B cell (primary cell): ENCODE results near the gene HOXC4. TPM values are rescaled to one million over a fixed set of nuclear protein-coding genes. Genes with fewer than 3 reads are reported as not detected.
A peak's percentile ranks its signal among the peaks of the same experiment; 100 is the strongest.

Source experiments
- ATAC-seq: fragments of 200-7000 bp; cut with Tn5 transposase; one replicate; pipeline ENCODE4 v1.10.0; 2021; ENCODE audit warnings: low read depth, mild to moderate bottlenecking, moderate number of reproducible peaks, moderate library complexity
- CTCF ChIA-PET: fragments of 350-600 bp; sonication (Branson Sonifier 250); formaldehyde crosslinking; loops from one replicate; lab custom pipeline; 2021; ENCODE audit warnings: antibody characterized with exemption, inconsistent platforms; lab: Charles Lee
- POLR2A ChIA-PET: fragments of 350-600 bp; sonication (Branson Sonifier 250); formaldehyde crosslinking; loops from one replicate; lab custom pipeline; 2021; ENCODE audit warnings: antibody characterized with exemption; lab: Charles Lee
- DNase-seq: peaks from one replicate; pipeline ENCODE4 v3.0.0; 2013
- H2AFZ ChIP-seq: 2 replicates; pipeline ENCODE4 v1.6.1; 2012; ENCODE audit warnings: mild to moderate bottlenecking, low read depth, low read length; ENCODE audit not compliant: insufficient read depth, poor library complexity, severe bottlenecking
- H3K27ac ChIP-seq, 2 donors: 1 replicate in 1 of 2; 2 replicates in 1 of 2; pipeline ENCODE4 v1.5.1; 2012 to 2013; ENCODE audit warnings: low read length in 2 of 2, mild to moderate bottlenecking in 2 of 2, moderate library complexity in 1 of 2
- H3K27me3 ChIP-seq, 4 experiments: fragments of 200-600 bp in 1 of 4; sonication (generic) in 1 of 4; replicated peaks in 1 of 4; 1 replicate in 2 of 4; 2 replicates in 2 of 4; pipeline versions ENCODE4 v1.6.1 to v1.7.0; 2013 to 2016; ENCODE audit warnings: low read length in 3 of 4, mild to moderate bottlenecking in 2 of 4, mixed read lengths in 1 of 4, moderate library complexity in 1 of 4; ENCODE audit not compliant: insufficient read depth in 4 of 4, control insufficient read depth in 3 of 4; ENCODE audit errors: control extremely low read depth in 1 of 4
- H3K36me3 ChIP-seq, 2 experiments: replicated peaks in 1 of 2; 1 replicate in 1 of 2; 2 replicates in 1 of 2; pipeline versions ENCODE4 v1.6.1 to v1.7.1; 2013; ENCODE audit warnings: low read length in 1 of 2; ENCODE audit not compliant: insufficient read depth in 2 of 2, control insufficient read depth in 1 of 2; ENCODE audit errors: control extremely low read depth in 1 of 2, extremely low read depth in 1 of 2
- H3K4me1 ChIP-seq, 2 donors: fragments of 200-600 bp in 1 of 2; sonication (generic) in 1 of 2; 1 replicate in 1 of 2; 2 replicates in 1 of 2; pipeline versions ENCODE4 v1.5.1 to v1.6.1; 2013 to 2017; ENCODE audit warnings: low read length in 2 of 2; ENCODE audit not compliant: control insufficient read depth in 2 of 2, insufficient read depth in 2 of 2
- H3K4me2 ChIP-seq: replicated peaks from 2 replicates; pipeline ENCODE3; 2012; ENCODE audit warnings: mild to moderate bottlenecking, low read depth, low read length; ENCODE audit not compliant: poor library complexity, severe bottlenecking
- H3K4me3 ChIP-seq, 5 experiments: fragments of 200-600 bp in 1 of 5; sonication (generic) in 1 of 5; 1 replicate in 3 of 5; 2 replicates in 2 of 5; pipeline versions ENCODE4 v1.5.1 to v1.7.0; 2011 to 2016; ENCODE audit warnings: low read length in 4 of 5, mild to moderate bottlenecking in 4 of 5, low read depth in 2 of 5, control low read depth in 1 of 5, moderate library complexity in 1 of 5; ENCODE audit not compliant: insufficient read depth in 1 of 5; ENCODE audit errors: control extremely low read depth in 1 of 5, extremely low read depth in 1 of 5
- H3K79me2 ChIP-seq: fragments of 200-600 bp; sonication (generic); one replicate; pipeline ENCODE4 v1.6.0; 2016; ENCODE audit warnings: low read length; ENCODE audit not compliant: control insufficient read depth, insufficient read depth
- H3K9ac ChIP-seq: fragments of 200-600 bp; sonication (generic); 2 replicates; pipeline ENCODE4 v1.6.1; 2017; ENCODE audit warnings: mild to moderate bottlenecking, low read length, moderate library complexity
- H3K9me3 ChIP-seq, 3 donors: one replicate each; pipeline versions ENCODE4 v1.6.1 to v1.7.1; 2013; ENCODE audit warnings: low read length in 2 of 3; ENCODE audit not compliant: control insufficient read depth in 2 of 3, insufficient read depth in 1 of 3; ENCODE audit errors: control extremely low read depth in 1 of 3
- H4K20me1 ChIP-seq: 2 replicates; pipeline ENCODE4 v1.6.0; 2012; ENCODE audit warnings: mild to moderate bottlenecking, low read length; ENCODE audit not compliant: insufficient read depth, control insufficient read depth, poor library complexity, severe bottlenecking
- H3K27ac Mint-ChIP-seq: one replicate; pipeline ENCODE4 v1.8.0; 2021; ENCODE audit warnings: mixed read lengths
- H3K27me3 Mint-ChIP-seq: one replicate; pipeline ENCODE4 v1.8.0; 2021; ENCODE audit warnings: mixed read lengths
- H3K4me1 Mint-ChIP-seq: one replicate; pipeline ENCODE4 v1.8.0; 2021; ENCODE audit warnings: mixed read lengths
- H3K4me3 Mint-ChIP-seq: one replicate; pipeline ENCODE4 v1.8.0; 2021; ENCODE audit warnings: mixed read lengths
- H3K9me3 Mint-ChIP-seq: one replicate; pipeline ENCODE4 v1.8.0; 2022; ENCODE audit warnings: mixed read lengths; ENCODE audit not compliant: insufficient read depth
- EZH2 ChIP-seq: IDR thresholded peaks from 2 replicates; pipeline ENCODE4 v1.6.1; 2012; ENCODE audit warnings: borderline replicate concordance, low read depth, mild to moderate bottlenecking, moderate library complexity, low read length; ENCODE audit not compliant: insufficient read depth, poor library complexity, severe bottlenecking
- WGBS: methylation state at CpG from one replicate; pipeline ENCODE4 v1.1.5; 2013; ENCODE audit warnings: missing lambda C conversion rate; ENCODE audit not compliant: insufficient coverage; 5-methylcytosine and 5-hydroxymethylcytosine counted together
- intact Hi-C: fragments of 100-400 bp; cut with micrococcal nuclease; formaldehyde crosslinking; loops from one replicate; pipeline ENCODE4 v1.10.0; 2022
- polyA plus RNA-seq: library from polyadenylated mRNA; depleted of rRNA; stranded (reverse); fragments of >200 nt; gene quantifications from 2 replicates; pipeline ENCODE4 v1.2.3, GENCODE V29; 2012
- total RNA-seq, 2 donors: library from RNA; stranded (reverse); fragments of 120-200 nt in 1 of 2; gene quantifications; 1 replicate in 1 of 2; 2 replicates in 1 of 2; pipeline versions ENCODE4 v1.2.3 to v1.2.4, GENCODE V29; 2013 to 2022
- TF ChIP-seq, protein P1 (sequence below): fragments of 200-600 bp; IDR thresholded peaks from one replicate; pipeline ENCODE4 v1.8.0; 2022; ENCODE audit warnings: antibody characterized with exemption, mild to moderate bottlenecking

HOXC4 gene
- total and polyA plus RNA-seq, 2 donors (not counting 1 experiment from before 2014, with no cell fraction given): 4.3 to 6.5 TPM

DNA sequence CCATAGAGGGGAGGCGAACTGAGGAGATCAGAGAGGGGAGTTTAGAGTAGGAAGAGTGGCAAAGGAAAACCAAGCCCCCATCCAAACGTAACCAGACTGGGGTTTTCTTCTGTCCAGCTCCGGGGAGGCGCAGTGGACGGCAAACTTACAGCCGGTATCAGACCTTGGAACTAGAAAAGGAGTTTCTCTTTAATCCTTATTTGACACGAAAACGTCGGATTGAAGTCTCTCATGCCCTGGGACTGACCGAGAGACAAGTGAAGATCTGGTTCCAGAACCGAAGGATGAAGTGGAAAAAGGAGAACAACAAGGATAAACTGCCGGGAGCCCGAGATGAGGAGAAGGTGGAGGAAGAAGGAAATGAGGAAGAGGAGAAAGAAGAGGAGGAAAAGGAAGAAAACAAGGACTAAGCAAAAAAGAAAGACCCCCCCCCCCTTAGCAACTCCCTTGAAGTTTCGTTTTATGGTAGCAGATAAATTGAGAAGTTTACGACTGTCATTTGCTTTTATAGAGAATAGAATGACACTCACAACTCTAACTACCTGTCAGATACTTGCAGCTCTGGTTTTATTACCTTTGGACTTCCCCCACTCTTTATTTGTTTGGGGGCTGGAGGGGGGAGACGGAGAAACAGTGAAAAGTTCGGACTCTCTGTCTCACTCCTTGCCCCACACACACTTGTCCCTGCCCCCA, 42.5 kb upstream of the HOXC4 start:
- DNase-seq: no peak
- Histone ChIP-seq H3K4me3 (no peak overlapping the region), H3K4me1 (peaks cover 28 to 59% of the 10 kb centered on the region in 2 donors), H2AFZ (no peak overlapping the region), H3K27me3 (peaks cover 0 to 92% (median 83%) of the 10 kb centered on the region in 4 experiments), H3K27ac (no peak overlapping the region), H4K20me1 (no peaks in the 10 kb centered on the region), H3K9me3 (peaks cover 0 to 36% (median 6%) of the 10 kb centered on the region in 3 donors), H3K9ac (no peak overlapping the region), H3K36me3 (no peaks in the 10 kb centered on the region), H3K79me2 (no peaks in the 10 kb centered on the region), H3K4me2 (no peak overlapping the region)
- ChIA-PET POLR2A (interaction anchor here (0.6 kb wide), 1 partner anchor 205 kb away, joined by 8 read pairs; no protein-coding TSS in a partner anchor), CTCF (interaction anchor here (0.7 to 6.7 kb wide), 4 partner anchors 179 to 388 kb away, joined by 3 to 106 read pairs (median 6); partner anchors contain the start of gene SMUG1)
- Mint-ChIP-seq H3K4me3 (peak overlapping the region; percentile 30), H3K27ac (no peak overlapping the region), H3K4me1 (peaks cover 30% of the 10 kb centered on the region), H3K9me3 (no peaks in the 10 kb centered on the region), H3K27me3 (peaks cover 71% of the 10 kb centered on the region)
- 11% methylated on average over 9 of the region's 17 CpGs for WGBS
- ATAC-seq: no peak
- intact Hi-C loops: loop anchor here (5.0 kb wide), 2 partner anchors 34 to 59 kb away; partner anchors contain the start of gene HOXC12
- TF ChIP-seq, protein P1, sequence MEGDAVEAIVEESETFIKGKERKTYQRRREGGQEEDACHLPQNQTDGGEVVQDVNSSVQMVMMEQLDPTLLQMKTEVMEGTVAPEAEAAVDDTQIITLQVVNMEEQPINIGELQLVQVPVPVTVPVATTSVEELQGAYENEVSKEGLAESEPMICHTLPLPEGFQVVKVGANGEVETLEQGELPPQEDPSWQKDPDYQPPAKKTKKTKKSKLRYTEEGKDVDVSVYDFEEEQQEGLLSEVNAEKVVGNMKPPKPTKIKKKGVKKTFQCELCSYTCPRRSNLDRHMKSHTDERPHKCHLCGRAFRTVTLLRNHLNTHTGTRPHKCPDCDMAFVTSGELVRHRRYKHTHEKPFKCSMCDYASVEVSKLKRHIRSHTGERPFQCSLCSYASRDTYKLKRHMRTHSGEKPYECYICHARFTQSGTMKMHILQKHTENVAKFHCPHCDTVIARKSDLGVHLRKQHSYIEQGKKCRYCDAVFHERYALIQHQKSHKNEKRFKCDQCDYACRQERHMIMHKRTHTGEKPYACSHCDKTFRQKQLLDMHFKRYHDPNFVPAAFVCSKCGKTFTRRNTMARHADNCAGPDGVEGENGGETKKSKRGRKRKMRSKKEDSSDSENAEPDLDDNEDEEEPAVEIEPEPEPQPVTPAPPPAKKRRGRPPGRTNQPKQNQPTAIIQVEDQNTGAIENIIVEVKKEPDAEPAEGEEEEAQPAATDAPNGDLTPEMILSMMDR: no peak
- TF ChIP-seq EZH2: no peak
